IPS-NIHi11 (cell line): ENCODE measurements around the gene BORA.
"Not testable (repeated sequence)": the region's sequence is repeated elsewhere in the genome, so short reads cannot be mapped to it uniquely, and the experiment has no call there.

ENCODE experiments used
- DNase-seq: peaks from one replicate; pipeline ENCODE4 v3.0.0; 2012; ENCODE audit warnings: mixed read lengths, low spot score

BORA gene

DNA sequence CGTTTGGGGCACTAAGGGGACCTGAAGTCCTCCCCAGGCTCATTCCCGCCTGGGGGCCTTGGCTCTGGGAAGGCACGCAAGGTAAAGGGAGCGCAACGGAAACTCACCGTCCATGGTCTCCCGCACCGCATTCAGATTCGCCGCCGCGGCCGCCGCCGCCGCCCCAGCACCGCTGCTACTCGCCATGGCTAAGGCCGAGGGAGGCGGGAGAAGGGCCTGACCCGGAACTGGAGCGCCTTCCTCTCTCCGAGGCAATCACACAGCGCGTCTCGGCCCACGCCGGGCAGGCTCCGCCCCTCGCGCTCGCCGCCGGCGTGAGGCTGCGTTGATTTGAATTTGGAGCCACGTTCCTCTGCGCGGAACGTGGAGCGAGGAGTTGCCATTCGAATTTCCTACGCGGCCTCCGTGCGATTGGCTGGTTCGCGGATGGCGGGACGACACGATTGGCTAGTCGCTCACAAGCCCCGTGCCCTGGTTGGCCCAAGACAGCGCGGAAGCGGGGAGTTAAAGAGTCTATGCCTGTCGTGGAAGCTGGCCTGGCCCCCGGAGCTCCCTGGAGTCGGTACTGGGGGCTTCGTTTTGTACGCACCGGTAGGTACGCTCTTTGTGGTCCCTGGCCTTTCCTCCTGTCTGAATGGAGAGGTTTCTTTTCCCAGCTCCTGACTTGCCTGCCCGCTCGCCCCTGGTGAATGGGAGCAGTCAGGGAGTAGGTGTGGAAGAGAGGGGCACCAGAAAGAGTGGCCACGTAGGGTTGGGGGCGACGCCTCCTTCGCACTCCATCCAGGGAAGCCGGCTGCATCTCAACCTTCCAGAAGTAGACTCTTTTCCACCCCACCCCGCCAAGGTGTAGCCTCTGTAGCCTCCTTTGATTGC is at the start of gene BORA, which contains the start of gene MZT1:
TSS of gene BORA (plus strand) at position 507 of the 873 bp plus-strand sequence. CDS start 1,018 bp downstream, outside the sequence.
TSS of gene MZT1 (minus strand) at position 213 of the 873 bp plus-strand sequence. CDS start at position 186, 27 bp downstream.
- peak; percentile 95 for DNase-seq

DNA sequence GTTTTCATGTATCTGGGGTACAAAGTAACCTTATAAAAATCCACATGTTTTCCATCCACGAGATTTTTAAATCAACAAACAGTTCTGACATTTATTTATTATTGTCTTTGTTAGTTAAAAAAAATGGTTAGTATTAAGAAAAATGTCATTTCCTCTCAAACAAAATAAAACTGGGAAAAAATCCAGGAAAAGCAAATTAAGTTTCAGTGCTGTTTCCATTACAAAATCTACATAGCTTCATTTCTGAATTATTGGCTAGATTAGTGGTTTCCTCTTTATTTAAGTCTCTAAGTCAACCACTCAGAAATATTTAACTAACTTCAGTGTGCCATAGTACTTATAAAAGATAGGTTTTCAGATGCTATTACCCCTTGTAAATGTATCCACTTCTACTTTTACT is 49.4 kb upstream of the BORA start:
- DNase-seq, result no peak

DNA sequence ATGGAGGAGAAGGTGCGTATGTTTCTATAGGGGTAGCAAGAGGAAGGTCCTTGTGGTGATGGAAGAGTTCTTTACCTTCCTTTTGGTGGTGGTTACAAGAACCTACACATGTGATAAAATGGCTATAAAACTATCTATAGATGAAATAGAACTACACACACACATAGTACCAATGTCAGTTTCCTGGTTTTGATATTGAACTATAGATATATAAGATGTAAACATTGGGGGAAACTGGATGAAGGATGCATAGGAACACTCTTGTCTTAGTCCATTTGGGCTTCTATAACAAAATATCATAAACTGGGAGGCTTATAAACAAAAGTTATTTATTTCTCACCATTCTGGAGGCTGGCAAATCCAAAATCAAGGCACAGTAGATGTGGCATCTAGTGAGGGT is 47.4 kb upstream of the BORA start:
- no peak for DNase-seq

DNA sequence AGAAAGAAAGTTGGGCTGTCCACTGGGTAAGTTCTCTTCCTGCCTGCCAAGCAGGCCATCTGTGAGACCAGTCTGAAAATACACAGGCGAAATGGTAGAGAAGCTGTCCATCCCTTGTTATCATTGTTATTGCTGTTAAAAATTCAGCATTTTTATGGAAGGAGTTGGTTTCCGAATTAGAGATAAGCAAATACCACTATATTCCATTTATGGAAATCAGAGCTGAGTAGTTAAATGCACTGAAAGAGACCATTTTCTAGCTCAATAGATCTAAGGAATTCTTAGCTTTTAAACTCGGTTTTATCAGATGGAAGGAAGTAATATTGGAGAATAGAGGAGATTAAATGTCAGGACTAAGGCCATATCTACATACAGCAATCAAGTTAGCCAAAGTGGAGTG is 41.0 kb upstream of the BORA start:
- no peak for DNase-seq

DNA sequence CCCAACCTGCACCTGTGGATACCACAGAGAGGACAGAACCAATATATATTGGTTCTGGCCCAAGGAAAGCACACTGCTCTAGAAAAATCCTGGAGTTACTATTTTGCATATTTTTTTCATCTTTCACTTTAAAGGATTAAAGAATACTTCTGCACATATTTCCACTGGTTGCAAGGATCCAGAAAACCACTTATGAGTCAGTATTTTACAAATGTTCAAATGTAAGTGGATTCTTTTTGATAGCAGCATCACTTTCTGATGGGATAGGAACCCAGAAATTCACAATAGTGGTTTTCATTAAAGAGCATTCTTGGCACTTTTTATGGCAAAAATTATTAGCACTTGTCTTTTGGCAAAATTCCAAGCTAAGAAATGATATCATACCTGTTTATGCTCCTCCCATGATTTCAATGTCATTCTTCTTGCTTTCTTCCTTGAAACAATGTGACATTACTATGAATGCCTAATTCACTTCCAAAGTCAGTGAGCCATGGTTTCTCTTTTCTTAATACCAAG is 38.5 kb upstream of the BORA start:
- DNase-seq, result no peak

DNA sequence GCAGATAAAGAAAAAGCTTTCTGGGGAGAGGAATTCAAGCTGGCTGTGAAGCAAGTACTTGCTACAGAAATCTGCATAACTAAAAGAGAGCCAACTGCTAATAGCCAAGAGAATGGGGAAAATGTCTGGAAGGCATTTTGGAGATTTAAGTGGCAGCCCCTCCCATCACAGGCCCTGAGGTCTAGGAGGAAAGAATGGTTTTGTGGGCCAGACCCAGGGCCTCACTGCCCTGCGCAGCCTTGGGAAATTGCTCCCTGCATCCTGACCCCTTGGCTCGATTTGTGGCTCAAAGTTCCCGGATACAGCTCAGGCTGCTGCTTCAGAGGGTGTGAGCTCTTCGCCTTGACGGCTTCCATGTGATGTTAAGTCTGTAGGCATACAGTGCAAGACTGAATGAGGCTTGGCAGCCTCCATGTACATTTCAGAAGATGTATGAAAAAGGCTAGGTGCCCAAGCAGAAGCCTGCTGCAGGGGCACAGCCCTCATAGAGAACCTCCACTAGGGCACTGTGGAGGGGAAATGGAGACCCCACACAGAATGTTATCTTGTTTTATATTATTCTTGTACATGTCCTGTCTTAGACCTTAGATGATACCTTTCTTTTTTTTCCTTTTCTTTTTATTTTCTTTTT is 34.7 kb upstream of the BORA start:
- no peak for DNase-seq

DNA sequence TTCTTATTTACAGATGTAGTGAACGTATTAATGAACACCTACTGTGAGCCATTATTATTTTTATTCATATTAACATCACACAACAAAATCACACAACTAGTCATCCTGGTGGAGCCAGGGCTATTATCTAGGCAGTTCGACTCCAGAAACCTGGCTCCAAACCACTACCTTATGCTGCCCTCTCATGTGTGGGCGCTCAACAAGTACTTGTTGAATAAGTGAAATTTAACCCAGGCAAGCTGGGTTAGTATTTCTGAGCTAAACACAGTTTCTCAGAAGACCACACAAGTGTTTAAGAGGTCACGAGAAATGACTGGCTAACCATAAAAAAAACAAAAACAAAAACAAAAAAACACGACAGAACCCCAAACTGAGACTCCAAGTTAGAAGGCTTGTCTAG is 33.9 kb upstream of the BORA start:
- DNase-seq, result no peak

DNA sequence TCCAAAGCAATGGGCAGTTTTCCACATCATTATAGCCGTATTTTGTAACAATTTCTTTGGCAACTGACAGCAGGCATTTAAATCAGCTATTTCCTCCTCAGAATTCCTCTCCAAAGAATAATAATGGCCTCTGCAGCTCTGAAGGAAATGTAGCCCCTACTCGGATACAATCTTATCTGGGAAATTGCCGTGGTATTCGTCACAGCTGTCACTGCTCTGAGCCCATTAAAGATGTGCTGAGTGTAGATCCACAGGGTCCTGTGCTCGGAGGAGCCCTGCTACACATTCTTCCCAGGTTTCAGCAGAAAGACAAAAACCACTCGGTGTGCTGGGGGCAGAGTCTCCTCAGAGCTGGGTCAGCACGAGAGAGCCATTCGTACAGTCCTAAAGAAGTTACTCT is 33.4 kb upstream of the BORA start:
- DNase-seq, result no peak

DNA sequence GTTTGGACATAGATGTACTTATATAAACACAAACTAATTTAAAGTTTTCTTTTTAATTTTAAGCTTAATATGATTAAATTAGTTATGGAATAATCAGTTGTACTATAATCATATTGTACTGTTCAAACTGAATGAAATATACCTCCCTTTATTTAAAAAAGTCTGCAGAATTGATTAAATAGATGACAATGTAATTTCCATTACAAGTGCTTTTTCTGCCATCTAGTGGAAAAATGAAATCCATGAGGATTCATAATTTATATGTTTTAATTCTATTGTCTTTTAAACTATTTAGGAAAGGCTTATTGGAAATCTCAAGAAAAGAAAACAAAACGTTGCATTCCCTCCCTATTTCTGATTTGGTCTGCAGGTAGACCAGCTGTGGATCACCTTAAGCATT is 31.1 kb upstream of the BORA start:
- no peak for DNase-seq

DNA sequence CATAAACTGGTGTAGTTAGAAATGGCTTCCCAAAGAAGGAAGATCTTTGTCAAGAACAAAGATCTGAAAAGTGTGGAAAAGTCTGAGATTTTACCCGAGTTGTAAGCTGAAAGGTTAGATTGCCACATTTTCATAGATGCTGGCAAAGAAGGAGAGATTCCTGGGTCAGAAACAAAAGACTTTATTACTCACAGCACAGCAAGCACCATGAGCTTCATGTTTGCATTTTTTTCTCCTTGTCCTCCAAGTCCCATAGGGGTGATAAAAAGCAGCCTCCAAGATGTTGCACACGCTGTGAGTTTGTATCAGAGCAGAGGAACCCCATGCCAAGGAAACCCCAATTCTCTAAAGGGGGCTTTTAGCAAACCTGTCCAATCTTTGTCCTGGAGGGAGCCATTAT is 29.6 kb upstream of the BORA start:
- DNase-seq, result no peak

DNA sequence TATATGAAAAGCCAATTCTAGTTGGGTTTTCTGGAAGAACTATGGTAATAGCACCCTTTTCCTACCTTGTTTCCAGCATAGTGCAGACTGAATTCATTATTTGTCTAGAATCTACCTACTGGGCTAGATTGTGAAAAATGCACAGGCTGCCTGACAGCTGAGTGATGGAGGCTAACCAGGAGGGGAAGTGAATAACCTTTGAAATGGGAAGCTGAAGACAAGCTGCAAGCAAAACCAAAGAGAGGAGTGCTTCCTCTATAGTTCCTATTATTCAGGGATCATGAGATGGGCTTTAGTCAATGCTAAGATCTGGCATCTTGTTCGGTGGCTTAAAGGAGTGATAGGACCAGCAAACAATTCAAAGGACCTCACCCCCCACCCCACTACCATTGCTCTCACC is 27.2 kb upstream of the BORA start:
- DNase-seq, result no peak

DNA sequence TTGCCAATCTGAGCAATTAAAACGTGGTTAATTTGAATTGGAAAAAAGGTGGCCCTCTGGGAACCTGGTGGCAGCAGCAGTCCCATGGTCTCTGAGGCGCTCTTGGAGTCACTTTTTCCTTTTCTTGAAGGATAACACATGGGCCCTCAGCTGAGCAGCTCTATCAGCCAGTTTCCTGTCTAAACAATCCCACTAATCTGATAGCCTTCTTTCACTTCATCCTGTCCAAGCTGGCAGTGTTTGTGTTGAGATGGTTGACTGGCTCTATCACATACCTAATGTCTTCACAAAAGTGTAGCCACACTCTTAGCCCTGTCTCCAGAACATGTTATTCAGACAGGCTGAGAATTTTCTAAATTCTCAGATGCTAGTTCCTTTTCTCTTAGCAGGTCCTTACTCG is 10.9 kb upstream of the BORA start:
- no peak for DNase-seq

DNA sequence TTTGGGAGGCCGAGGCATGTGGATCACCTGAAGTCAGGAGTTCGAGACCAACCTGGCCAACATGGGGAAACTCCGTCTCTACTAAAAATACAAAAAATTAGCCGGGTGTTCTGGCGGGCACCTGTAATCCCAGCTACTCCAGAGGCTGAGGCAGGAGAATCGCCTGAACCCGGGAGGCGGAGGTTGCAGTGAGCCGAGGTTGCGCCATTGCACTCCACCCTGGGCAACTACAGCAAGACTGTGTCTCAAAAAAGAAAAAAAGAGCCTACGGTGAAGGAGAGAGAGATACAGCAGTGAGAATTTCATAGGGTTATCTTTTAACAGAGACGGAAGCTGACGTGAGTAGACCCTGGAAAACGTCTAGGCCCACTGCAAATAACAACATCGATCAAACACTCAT is 1.5 kb upstream of the BORA start:
- DNase-seq, result not testable (repeated sequence)

DNA sequence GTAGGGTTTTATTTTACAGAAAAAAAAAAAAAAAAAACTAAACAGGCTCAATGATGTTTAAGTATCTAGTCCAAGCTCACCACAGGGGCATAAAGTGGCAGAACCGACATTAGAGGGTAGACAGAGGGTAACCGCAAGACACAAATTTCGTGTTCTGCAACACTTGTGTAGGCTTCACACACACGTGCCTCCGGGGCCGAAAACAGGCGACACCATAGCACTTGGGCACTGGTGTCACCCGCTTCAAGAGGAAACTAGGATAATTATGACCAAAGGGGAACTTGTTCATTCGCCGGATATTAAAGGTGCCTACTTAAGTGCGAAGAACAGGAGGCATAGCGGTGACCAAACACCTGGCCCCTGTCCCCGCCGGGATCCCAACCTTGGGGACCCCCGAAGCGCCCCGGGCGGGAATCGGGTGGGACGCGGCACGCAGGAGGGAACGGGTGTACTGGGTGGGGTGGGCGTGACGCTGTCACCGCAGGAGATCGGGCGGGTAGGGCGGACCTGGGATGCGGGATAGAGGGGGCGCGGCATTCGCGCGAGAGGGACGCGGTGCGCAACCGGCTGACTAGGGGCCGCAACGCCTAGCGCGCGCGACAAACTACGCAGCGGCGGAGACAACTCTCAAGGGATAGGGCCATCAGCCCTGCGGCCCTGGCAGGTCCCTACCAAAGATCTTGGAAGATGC is 852 bp upstream of the BORA start:
- DNase-seq, result peak; percentile 46

DNA sequence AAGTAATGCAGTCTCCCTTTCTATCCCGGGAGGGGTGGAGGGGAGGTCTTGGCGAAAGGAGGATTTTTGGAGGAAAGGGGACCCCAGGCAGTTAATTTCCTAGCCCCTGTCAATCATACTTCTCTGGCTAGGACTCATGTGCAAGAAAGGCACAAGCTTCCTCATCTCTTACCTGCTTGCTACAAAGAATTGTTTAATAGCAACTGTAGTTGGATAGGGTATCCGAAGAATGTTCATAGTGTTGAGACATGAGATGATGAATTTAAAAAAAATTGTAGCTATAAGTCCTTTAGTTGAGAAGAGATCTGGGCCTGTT is 525 bp downstream of the BORA start:
- no peak for DNase-seq

DNA sequence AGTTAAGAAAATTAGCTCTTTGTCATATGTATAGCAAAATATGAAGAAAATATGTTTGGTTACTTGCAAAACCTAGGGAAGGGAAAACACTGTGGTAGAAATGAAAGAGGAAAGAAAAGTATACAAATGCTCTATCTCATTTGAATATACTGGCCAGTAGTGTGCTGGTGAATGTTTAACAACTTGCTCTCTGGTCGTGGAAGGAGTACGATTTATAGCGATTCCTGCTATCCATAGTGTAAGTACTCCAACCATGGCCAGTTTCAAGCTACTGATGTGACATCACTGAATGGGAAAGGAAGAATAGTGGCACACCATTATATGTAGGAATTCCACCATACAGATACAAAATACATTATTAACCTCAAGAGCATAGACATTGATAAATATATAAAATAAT is 9.3 kb downstream of the BORA start:
- DNase-seq, result no peak

DNA sequence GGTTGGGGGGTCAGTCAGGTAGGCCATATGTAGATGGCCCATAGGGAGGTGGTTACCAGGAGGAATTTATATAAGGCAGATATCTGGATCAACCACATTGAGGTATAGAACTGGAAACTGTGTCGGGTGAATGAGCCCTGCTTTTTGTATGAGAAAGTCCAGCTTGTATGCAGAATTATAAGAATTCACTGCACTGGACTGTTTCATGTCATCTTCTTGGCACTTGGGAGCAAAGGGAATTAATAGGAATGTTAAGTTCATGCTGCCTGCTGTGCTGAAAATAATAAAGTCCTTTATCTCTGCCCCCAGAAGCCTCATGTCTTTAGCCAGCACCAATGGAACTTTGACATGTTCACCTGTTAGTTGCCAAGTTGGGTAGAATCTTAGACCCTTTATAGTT is 12.3 kb downstream of the BORA start:
- DNase-seq, result no peak

DNA sequence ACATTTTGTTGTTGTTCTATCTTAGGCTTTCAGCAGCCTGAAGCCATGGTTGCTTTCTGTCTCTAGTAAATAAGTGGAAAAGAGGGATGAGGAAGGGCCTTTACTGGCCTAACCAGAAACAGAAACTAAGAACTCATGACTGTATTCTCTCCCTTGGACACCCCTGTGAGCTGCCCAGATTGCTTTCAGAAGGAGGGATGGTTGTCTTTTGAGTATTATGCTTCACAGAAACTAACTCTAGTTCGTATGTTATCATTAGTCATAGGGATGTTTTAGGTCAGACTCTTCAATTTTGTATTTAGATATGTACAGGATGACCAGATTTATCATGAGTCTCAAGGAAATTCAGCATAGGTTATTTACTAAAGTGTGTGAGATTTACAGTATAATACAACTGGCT is 17.5 kb downstream of the BORA start:
- DNase-seq, result no peak

DNA sequence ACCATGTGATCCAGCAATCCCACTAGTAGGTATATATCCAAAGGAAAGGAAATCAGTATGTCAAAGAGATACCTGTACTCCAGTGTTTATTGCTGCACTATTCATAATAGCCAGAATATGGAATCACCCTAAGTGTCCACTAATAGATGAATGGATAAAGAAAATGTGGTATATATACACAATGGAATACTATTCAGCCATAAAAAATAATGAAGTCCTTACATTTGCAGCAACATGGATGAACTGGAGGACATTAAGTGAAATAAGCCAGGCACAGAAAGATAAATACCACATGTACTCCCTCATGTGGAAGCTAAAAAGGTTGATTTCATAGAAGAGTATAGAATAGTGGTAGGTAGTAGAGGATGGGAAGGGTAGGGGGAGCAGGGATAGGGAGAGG is 23.5 kb downstream of the BORA start:
- no peak for DNase-seq

DNA sequence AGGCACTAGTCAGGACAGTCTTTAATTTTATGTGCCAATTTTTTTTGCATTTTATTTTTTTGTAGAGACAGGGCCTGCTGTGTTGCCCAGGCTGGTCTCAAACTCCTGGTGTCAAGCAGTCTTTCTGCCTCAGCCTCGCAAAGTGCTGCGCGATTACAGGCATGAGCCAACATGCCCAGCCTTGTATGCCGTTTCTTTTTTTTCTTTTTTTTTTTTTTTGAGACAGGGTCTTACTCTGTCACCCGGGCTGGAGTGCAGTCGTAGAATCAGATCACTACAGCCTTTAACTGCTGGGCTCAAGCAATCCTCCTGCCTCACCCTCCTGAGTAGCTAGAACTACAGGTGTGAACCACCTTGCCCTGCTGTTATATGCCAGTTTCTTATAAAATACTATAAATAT is 26.4 kb downstream of the BORA start:
- DNase-seq, result no peak

DNA sequence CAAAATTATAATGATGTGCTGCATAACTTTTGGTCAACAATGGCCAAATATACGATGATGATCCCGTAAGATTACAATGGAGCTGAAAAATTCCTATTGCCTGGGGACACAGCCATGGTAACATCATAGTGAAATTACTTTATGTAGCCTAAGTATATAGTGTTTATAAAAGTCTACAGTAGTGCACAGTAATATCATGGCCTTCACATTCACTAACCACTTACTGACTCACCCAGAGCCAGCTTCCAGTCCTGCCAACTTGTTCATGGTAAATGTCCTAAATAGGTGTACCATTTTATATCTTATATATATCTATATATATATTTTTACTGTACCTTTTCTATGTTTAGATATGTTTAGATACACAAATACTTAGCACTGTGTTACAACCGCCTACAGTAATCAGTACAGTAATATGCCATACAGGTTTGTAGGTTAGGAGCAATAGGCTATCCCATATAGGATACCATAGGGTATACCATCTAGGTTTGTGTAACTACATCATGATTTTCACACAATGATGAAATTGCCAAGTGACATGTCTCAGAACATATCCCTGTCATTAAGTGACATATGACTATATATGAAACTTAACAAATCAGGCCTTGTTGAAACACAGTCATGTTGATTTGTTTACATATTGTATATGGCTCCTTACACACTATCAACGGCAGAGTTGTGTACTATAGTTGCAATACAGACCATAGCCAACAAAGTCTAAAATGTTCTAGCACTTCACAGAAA is 30.2 kb downstream of the BORA start:
- no peak for DNase-seq

DNA sequence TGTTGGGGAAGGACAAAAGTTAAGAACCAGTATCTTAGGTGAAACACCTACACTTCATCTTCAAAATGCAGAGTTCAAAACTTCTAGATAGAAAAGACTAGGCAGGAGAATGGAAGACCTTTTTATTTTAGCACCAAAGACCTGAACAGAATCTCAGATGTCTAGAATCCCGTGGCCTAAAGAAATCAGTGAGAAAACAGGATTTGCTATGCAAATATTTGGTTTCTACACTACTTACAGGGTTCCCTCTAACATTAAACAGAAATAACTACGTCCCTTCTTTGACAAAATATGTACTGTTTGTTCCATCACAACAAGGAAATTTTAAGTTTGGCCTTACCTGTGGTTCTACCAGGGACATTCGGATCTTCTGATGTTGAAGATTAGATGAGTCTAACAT is 32.5 kb downstream of the BORA start:
- DNase-seq, result no peak
